Adrenal gland (tissue), 19 donors: ENCODE results near the gene FAM9A. TPM values are rescaled to one million over a fixed set of nuclear protein-coding genes. Genes with fewer than 3 reads are reported as not detected.

ENCODE experiments used
- DNase-seq, 7 donors: peaks; one replicate each; pipeline ENCODE4 v3.0.0-alpha.2; 2019 to 2020
- H3K27ac ChIP-seq, 5 donors: fragments of 200-600 bp; sonication (generic) in 4 of 5; 1 replicate in 3 of 5; 2 replicates in 2 of 5; pipeline versions ENCODE4 v1.5.1 to v1.8.0; 2016 to 2020; ENCODE audit warnings: mild to moderate bottlenecking in 1 of 5
- H3K27me3 ChIP-seq: fragments of 200-600 bp; 2 replicates; pipeline ENCODE4 v1.8.0; 2021
- H3K36me3 ChIP-seq, 2 donors: fragments of 200-600 bp; replicated peaks in 1 of 2; 1 replicate in 1 of 2; 2 replicates in 1 of 2; pipeline versions ENCODE4 v1.5.1 to v1.8.0; 2018 to 2022
- H3K4me1 ChIP-seq, 2 donors: fragments of 200-600 bp; replicated peaks in 1 of 2; 1 replicate in 1 of 2; 2 replicates in 1 of 2; pipeline versions ENCODE4 v1.5.1 to v1.8.0; 2018 to 2021
- H3K4me3 ChIP-seq, 4 donors: fragments of 200-600 bp; sonication (generic) in 3 of 4; one replicate each; pipeline ENCODE4 v1.5.1; 2016 to 2018
- H3K9me3 ChIP-seq, 3 donors: fragments of 200-600 bp; sonication (generic) in 1 of 3; replicated peaks in 1 of 3; 1 replicate in 2 of 3; 2 replicates in 1 of 3; pipeline versions ENCODE4 v1.5.1 to v1.8.0; 2016 to 2021
- POLR2A ChIP-seq, 2 donors: fragments of 450-650 bp; IDR thresholded peaks; one replicate each; pipeline ENCODE4 v1.6.1; 2017; ENCODE audit warnings: antibody characterized with exemption in 2 of 2, mild to moderate bottlenecking in 2 of 2, moderate library complexity in 1 of 2
- WGBS, 4 donors: extraction: QIAGEN DNeasy Blood & Tissue Kit in 2 of 4; methylation state at CpG; one replicate each; pipeline versions ENCODE4 v1.1.5 to v1.1.7; 2013 to 2017; 5-methylcytosine and 5-hydroxymethylcytosine counted together
- intact Hi-C, 2 donors: fragments of 100-400 bp; cut with DNase I; formaldehyde crosslinking; loops; one replicate each; pipeline versions ENCODE4 v1.14.1 to v1.15.0; 2022 to 2023
- long read RNA-seq, 10 donors: library from polyadenylated mRNA in 3 of 10; unstranded in 2 of 10; stranded (forward) in 1 of 10; transcript quantifications; one replicate each; pipeline ENCODE4 v2.0.0 and lab custom pipeline, GENCODE V29; 2021 to 2026
- polyA plus RNA-seq, 3 donors: library from polyadenylated mRNA; stranded (reverse); fragments of 200-250 nt in 2 of 3; fragments of 350-450 nt in 1 of 3; fragmentation: Illumina TruSeq in 1 of 3; extraction: RNeasy Lipid Tissue Mini Kit (QIAGEN cat#74804) in 1 of 3; gene quantifications; one replicate each; pipeline ENCODE4 v1.2.3, GENCODE V29; 2013 to 2014
- total RNA-seq, 9 donors: library from RNA; depleted of rRNA in 4 of 9; stranded (reverse); fragments of >200 nt in 4 of 9; fragments of 120-200 nt in 1 of 9; fragmentation: NEBNext Ultra II Directional in 1 of 9; extraction: Animal tissue kit (Norgen Biotek cat#: 25700) in 1 of 9; gene quantifications; one replicate each; pipeline versions ENCODE4 v1.1.0 to v1.2.4, GENCODE V29; 2013 to 2023
- TF ChIP-seq, protein P1 (sequence below), 6 experiments: fragments of 450-650 bp in 4 of 6; fragments of 200-600 bp in 2 of 6; sonication (generic) in 1 of 6; IDR thresholded peaks; 1 replicate in 5 of 6; 2 replicates in 1 of 6; pipeline versions ENCODE4 v1.5.1 to v1.8.0; 2016 to 2021; ENCODE audit warnings: antibody characterized with exemption in 6 of 6, mild to moderate bottlenecking in 2 of 6, moderate library complexity in 1 of 6
- donor health status: healthy with polysubstance abuse.
- donor health status: Bipolar disorder and iron deficiency.
- donor health status: DM: yes; HTN: yes; CAD: no.
- donor health status: DM: no; HTN: no; CAD: no.
- donor health status: DM: no; HTN: no; CAD: no.
- donor health status: DM: yes; HTN: yes; CAD: no.

FAM9A gene
- total RNA-seq (not detected), polyA plus RNA-seq (not detected)
- long read RNA-seq, donor 1 = 0 reads
- long read RNA-seq, donor 2 = 0 reads
- long read RNA-seq, donor 3 = 0 reads
- long read RNA-seq, donor 4 = 0 reads
- long read RNA-seq, donor 5 = 0 reads
- long read RNA-seq, donor 6 = 0 reads
- long read RNA-seq, donor 7 = 0 reads
- long read RNA-seq, donor 8 = 0 reads
- long read RNA-seq, donor 9 = 0 reads
- long read RNA-seq, donor 10 = 0 reads

DNA sequence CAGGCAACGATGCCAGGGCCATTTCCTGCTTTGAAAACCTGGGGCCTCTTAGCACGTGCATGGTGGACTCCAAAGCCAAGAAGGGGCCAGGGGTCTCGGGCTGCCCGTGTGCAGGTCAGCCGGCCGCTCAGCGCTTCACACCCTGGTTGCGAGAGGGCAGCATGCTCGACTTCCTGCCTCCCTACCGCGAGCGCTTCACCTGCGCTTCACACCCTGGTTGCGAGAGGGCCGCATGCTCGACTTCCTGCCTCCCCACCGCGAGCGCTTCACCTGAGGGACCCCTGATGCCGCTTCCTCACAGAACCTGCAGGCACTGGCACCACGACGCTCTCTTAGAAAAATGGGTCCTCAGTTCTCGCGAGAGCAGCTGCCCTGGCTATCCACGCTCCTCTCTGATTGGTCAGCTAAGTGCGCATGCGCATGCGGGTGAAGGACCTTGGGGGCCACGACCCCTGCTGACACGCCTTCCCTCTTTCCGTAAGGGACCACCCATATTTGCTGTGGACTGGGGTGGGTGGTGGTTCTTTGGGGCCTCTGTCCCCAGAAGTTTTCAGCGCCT is at the start of gene FAM9A:
Gene FAM9A (minus strand): TSS at position 343 of the 559 bp plus-strand sequence. CDS start 1,212 bp downstream, outside the sequence.
- WGBS, 4 donors = 94 to 95% (median 94%) methylated on average over 9 to 32 of the region's 32 CpGs
- Histone ChIP-seq H3K36me3 (no peaks in the 10 kb centered on the region), H3K9me3 (no peaks in the 10 kb centered on the region), H3K27ac (no peak within 1 kb of the TSS), H3K4me1 (no peaks in the 10 kb centered on the region), H3K27me3 (no peaks in the 10 kb centered on the region), H3K4me3 (no peak within 1 kb of the TSS)
- intact Hi-C loops = no loop called here
- DNase-seq = no peak
- TF ChIP-seq, protein P1, sequence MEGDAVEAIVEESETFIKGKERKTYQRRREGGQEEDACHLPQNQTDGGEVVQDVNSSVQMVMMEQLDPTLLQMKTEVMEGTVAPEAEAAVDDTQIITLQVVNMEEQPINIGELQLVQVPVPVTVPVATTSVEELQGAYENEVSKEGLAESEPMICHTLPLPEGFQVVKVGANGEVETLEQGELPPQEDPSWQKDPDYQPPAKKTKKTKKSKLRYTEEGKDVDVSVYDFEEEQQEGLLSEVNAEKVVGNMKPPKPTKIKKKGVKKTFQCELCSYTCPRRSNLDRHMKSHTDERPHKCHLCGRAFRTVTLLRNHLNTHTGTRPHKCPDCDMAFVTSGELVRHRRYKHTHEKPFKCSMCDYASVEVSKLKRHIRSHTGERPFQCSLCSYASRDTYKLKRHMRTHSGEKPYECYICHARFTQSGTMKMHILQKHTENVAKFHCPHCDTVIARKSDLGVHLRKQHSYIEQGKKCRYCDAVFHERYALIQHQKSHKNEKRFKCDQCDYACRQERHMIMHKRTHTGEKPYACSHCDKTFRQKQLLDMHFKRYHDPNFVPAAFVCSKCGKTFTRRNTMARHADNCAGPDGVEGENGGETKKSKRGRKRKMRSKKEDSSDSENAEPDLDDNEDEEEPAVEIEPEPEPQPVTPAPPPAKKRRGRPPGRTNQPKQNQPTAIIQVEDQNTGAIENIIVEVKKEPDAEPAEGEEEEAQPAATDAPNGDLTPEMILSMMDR (IDR thresholded peaks at IDR 0.05) = no peak
- no peak for TF ChIP-seq POLR2A (IDR thresholded peaks at IDR 0.05)

GRCh38 chrX:8850478-8850877 is 49.3 kb upstream of the FAM9A start:
- intact Hi-C loops = no loop called here
- no peak overlapping the region for H3K4me3 ChIP-seq

DNA sequence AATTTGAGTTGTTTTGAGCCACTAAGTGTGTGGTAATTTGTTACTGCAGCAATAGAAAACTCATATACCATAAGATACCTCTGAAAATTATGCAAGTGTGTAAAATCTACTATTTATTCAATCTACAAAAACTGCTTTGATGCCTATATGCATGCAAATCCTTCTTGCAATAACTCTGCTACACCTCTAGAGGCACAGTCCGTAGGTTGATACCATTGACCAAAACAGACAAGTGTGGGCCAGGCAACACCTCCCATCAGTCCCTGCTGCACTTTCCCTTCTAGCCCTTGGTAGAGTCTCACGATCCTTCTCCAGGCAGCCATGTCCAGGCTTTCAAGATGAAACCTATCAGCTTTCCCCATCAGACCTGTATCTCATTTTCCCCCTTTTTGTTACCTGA is 48.8 kb upstream of the FAM9A start:
- intact Hi-C loops = no loop called here
- H3K36me3 ChIP-seq = no peaks in the 10 kb centered on the region
- no peak overlapping the region for H3K27ac ChIP-seq
- DNase-seq = no peak
- no peak overlapping the region for H3K4me3 ChIP-seq
- peaks cover 7% of the 10 kb centered on the region for H3K27me3 ChIP-seq
- no peaks in the 10 kb centered on the region for H3K9me3 ChIP-seq
- WGBS, 4 donors = 43 to 78% (median 68%) methylated on average over 2 of the region's 2 CpGs
- peaks cover 0 to 14% of the 10 kb centered on the region in 2 donors for H3K4me1 ChIP-seq
- TF ChIP-seq, protein P1 (IDR thresholded peaks at IDR 0.05) = no peak
- TF ChIP-seq POLR2A (IDR thresholded peaks at IDR 0.05) = no peak

More at GRCh38 chrX:8850478-8850877, 49.3 kb upstream of the FAM9A start:
- Histone ChIP-seq H3K36me3 (no peaks in the 10 kb centered on the region), H3K27ac (no peak overlapping the region), H3K4me1 (peaks cover 0 to 14% of the 10 kb centered on the region in 2 donors), H3K9me3 (no peaks in the 10 kb centered on the region), H3K27me3 (peaks cover 7% of the 10 kb centered on the region)
- 75 to 84% (median 79%) methylated on average over 5 to 6 of the region's 6 CpGs for WGBS, 4 donors
- no peak for DNase-seq
- TF ChIP-seq, protein P1 (IDR thresholded peaks at IDR 0.05) = no peak
- no peak for TF ChIP-seq POLR2A (IDR thresholded peaks at IDR 0.05)

GRCh38 chrX:8849458-8849857 is 48.3 kb upstream of the FAM9A start:
- intact Hi-C loops = no loop called here
- H3K27me3 ChIP-seq = peaks cover 7% of the 10 kb centered on the region
- no peaks in the 10 kb centered on the region for H3K9me3 ChIP-seq
- H3K4me1 ChIP-seq = peaks cover 0 to 14% of the 10 kb centered on the region in 2 donors
- H3K27ac ChIP-seq = no peak overlapping the region
- 52 to 62% (median 61%) methylated on average over 2 of the region's 2 CpGs for WGBS, 4 donors
- H3K4me3 ChIP-seq = no peak overlapping the region
- no peak for DNase-seq
- no peaks in the 10 kb centered on the region for H3K36me3 ChIP-seq
- TF ChIP-seq, protein P1 (IDR thresholded peaks at IDR 0.05) = no peak
- TF ChIP-seq POLR2A (IDR thresholded peaks at IDR 0.05) = no peak
